ENCODE results near the gene CCDC159.
"Not testable (repeated sequence)": the region's sequence is repeated elsewhere in the genome, so short reads cannot be mapped to it uniquely, and the experiment has no call there.

CCDC159 gene

GRCh38 chr19:11338569-11339253, 7.6 kb upstream of the CCDC159 start:
- Histone ChIP-seq H3K4me3 (ENCODE audit: low read length in 2 of 2) (peak overlapping the region; percentile 35 to 80), H3K36me3 (ENCODE audit: control insufficient read depth in 2 of 2, insufficient read depth in 2 of 2, low read length in 2 of 2) (peaks cover 17 to 36% of the 10 kb centered on the region in 2 donors), H3K27ac (ENCODE audit: low read length) (peak overlapping the region; percentile 58), H3K9me3 (ENCODE audit: control insufficient read depth in 2 of 2, low read length in 2 of 2) (no peaks in the 10 kb centered on the region), H3K9ac (ENCODE audit: low read length in 2 of 2) (peak overlapping the region; percentile 63 to 68), H3K27me3 (ENCODE audit: control insufficient read depth in 1 of 2, insufficient read depth in 2 of 2, low read length in 2 of 2) (no peaks in the 10 kb centered on the region), H3K4me1 (ENCODE audit: control insufficient read depth, insufficient read depth, low read length) (peaks cover 15% of the 10 kb centered on the region)

- Histone ChIP-seq H3K9ac (ENCODE audit: low read length in 2 of 2) (peak within 1 kb of the TSS; percentile 63 to 72), H3K4me1 (ENCODE audit: control insufficient read depth, insufficient read depth, low read length) (peaks cover 23% of the 10 kb centered on the region), H3K36me3 (ENCODE audit: control insufficient read depth in 2 of 2, insufficient read depth in 2 of 2, low read length in 2 of 2) (peaks cover 12 to 29% of the 10 kb centered on the region in 2 donors)
These were observed 6.8 kb upstream of the CCDC159 start, which contains the start of gene RAB3D for GRCh38 chr19:11339254-11340098. Gene RAB3D, minus strand, starts transcription at chr19:11339657. Its CDS starts 2,258 bp downstream, at chr19:11337399.

GRCh38 chr19:11340099-11340467, 6.2 kb upstream of the CCDC159 start:
- not testable (repeated sequence) for H3K27me3 ChIP-seq (ENCODE audit: control insufficient read depth in 1 of 2, insufficient read depth in 2 of 2, low read length in 2 of 2); H3K9me3 ChIP-seq (ENCODE audit: control insufficient read depth in 2 of 2, low read length in 2 of 2)
- H3K4me3 ChIP-seq (ENCODE audit: low read length in 2 of 2): peak overlapping the region; percentile 35 to 80
- peak overlapping the region; percentile 58 for H3K27ac ChIP-seq (ENCODE audit: low read length)
- peaks cover 9 to 26% of the 10 kb centered on the region in 2 donors for H3K36me3 ChIP-seq (ENCODE audit: control insufficient read depth in 2 of 2, insufficient read depth in 2 of 2, low read length in 2 of 2)
- H3K9ac ChIP-seq (ENCODE audit: low read length in 2 of 2): peak overlapping the region in 1 of 2 donors; percentile 72
- H3K4me1 ChIP-seq (ENCODE audit: control insufficient read depth, insufficient read depth, low read length): peaks cover 27% of the 10 kb centered on the region

More at GRCh38 chr19:11339254-11340098, 6.8 kb upstream of the CCDC159 start, which contains the start of gene RAB3D:
- no peaks in the 10 kb centered on the region for H3K9me3 ChIP-seq (ENCODE audit: control insufficient read depth in 2 of 2, low read length in 2 of 2)
- H3K27me3 ChIP-seq (ENCODE audit: control insufficient read depth in 1 of 2, insufficient read depth in 2 of 2, low read length in 2 of 2): no peaks in the 10 kb centered on the region
- peak within 1 kb of the TSS; percentile 35 to 80 for H3K4me3 ChIP-seq (ENCODE audit: low read length in 2 of 2)
- peak within 1 kb of the TSS; percentile 58 for H3K27ac ChIP-seq (ENCODE audit: low read length)

GRCh38 chr19:11342429-11342828, 3.9 kb upstream of the CCDC159 start:
- H3K4me1 ChIP-seq (ENCODE audit: control insufficient read depth, insufficient read depth, low read length): peaks cover 44% of the 10 kb centered on the region
- no peak overlapping the region for H3K4me3 ChIP-seq (ENCODE audit: low read length in 2 of 2)
- no peaks in the 10 kb centered on the region for H3K9me3 ChIP-seq (ENCODE audit: control insufficient read depth in 2 of 2, low read length in 2 of 2)
- H3K27ac ChIP-seq (ENCODE audit: low read length): no peak overlapping the region
- no peak overlapping the region for H3K9ac ChIP-seq (ENCODE audit: low read length in 2 of 2)
- peaks cover 0 to 12% of the 10 kb centered on the region in 2 donors for H3K36me3 ChIP-seq (ENCODE audit: control insufficient read depth in 2 of 2, insufficient read depth in 2 of 2, low read length in 2 of 2)
- H3K27me3 ChIP-seq (ENCODE audit: control insufficient read depth in 1 of 2, insufficient read depth in 2 of 2, low read length in 2 of 2): no peaks in the 10 kb centered on the region

GRCh38 chr19:11345122-11345803, 1.1 kb upstream of the CCDC159 start:
- H3K4me3 ChIP-seq (ENCODE audit: low read length in 2 of 2): peak overlapping the region; percentile 87 to 93
- peak overlapping the region; percentile 91 to 93 for H3K9ac ChIP-seq (ENCODE audit: low read length in 2 of 2)
- peaks cover 0 to 7% of the 10 kb centered on the region in 2 donors for H3K9me3 ChIP-seq (ENCODE audit: control insufficient read depth in 2 of 2, low read length in 2 of 2)
- H3K36me3 ChIP-seq (ENCODE audit: control insufficient read depth in 2 of 2, insufficient read depth in 2 of 2, low read length in 2 of 2): peaks cover 2 to 12% of the 10 kb centered on the region in 2 donors
- no peaks in the 10 kb centered on the region for H3K27me3 ChIP-seq (ENCODE audit: control insufficient read depth in 1 of 2, insufficient read depth in 2 of 2, low read length in 2 of 2)
- H3K4me1 ChIP-seq (ENCODE audit: control insufficient read depth, insufficient read depth, low read length): peaks cover 30% of the 10 kb centered on the region
- H3K27ac ChIP-seq (ENCODE audit: low read length): peak overlapping the region; percentile 87

DNA sequence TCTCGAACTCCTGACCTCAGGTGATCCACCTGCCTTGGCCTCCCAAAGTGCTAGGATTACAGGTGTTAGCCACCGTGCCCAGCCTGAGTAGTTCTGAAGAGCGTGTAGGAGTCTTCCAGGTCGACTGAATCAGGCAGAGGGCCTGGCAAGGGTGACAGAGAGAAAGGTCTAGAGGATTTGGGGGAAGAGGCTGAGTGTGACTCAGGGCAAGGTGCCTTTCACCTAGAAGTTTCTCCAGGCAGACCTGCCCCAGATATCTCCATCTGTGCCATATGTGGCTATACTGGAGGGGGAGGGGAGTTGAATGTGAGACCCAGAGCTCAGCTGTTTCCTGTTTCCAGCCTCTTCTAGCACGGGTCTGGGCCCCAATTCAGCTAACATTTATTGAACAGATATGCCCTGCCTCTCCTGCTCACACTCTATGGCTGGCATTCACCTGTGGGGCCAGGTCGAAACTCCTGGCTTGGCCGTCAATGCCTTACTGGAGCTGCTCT, 1.3 kb downstream of the CCDC159 start:
- no peak overlapping the region for H3K27ac ChIP-seq (ENCODE audit: low read length)
- peaks cover 30% of the 10 kb centered on the region for H3K4me1 ChIP-seq (ENCODE audit: control insufficient read depth, insufficient read depth, low read length)
- peaks cover 0 to 7% of the 10 kb centered on the region in 2 donors for H3K9me3 ChIP-seq (ENCODE audit: control insufficient read depth in 2 of 2, low read length in 2 of 2)
- H3K4me3 ChIP-seq (ENCODE audit: low read length in 2 of 2): no peak overlapping the region
- no peak overlapping the region for H3K9ac ChIP-seq (ENCODE audit: low read length in 2 of 2)
- peaks cover 2 to 5% of the 10 kb centered on the region in 2 donors for H3K36me3 ChIP-seq (ENCODE audit: control insufficient read depth in 2 of 2, insufficient read depth in 2 of 2, low read length in 2 of 2)
- H3K27me3 ChIP-seq (ENCODE audit: control insufficient read depth in 1 of 2, insufficient read depth in 2 of 2, low read length in 2 of 2): no peaks in the 10 kb centered on the region

DNA sequence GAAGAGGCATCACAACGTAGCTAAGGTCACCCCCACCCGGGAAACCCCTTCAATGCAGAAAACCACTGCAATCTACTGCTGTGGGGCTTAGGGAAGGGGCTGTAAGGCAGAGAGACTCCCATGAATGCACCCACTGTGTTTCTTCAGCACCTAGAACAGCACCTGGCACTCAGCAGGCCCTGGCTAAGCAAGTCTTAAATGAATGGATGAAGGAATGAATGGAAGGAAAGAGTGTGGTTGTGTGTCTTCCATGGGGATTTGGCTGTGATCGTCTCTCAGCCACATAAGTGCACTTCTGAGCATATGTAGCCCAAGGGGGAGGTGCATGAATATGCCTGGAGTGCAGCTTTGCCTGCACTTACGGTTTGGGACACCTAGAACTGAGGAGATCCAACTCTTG, 2.9 kb downstream of the CCDC159 start:
- Histone ChIP-seq H3K4me1 (ENCODE audit: control insufficient read depth, insufficient read depth, low read length) (peaks cover 25% of the 10 kb centered on the region), H3K27me3 (ENCODE audit: control insufficient read depth in 1 of 2, insufficient read depth in 2 of 2, low read length in 2 of 2) (no peaks in the 10 kb centered on the region), H3K9ac (ENCODE audit: low read length in 2 of 2) (no peak overlapping the region), H3K36me3 (ENCODE audit: control insufficient read depth in 2 of 2, insufficient read depth in 2 of 2, low read length in 2 of 2) (peaks cover 2% of the 10 kb centered on the region in 2 donors), H3K9me3 (ENCODE audit: control insufficient read depth in 2 of 2, low read length in 2 of 2) (peaks cover 0 to 7% of the 10 kb centered on the region in 2 donors), H3K27ac (ENCODE audit: low read length) (no peak overlapping the region), H3K4me3 (ENCODE audit: low read length in 2 of 2) (no peak overlapping the region)

GRCh38 chr19:11354102-11354501, 7.8 kb downstream of the CCDC159 start:
- H3K4me3 ChIP-seq (ENCODE audit: low read length in 2 of 2); H3K27ac ChIP-seq (ENCODE audit: low read length); H3K27me3 ChIP-seq (ENCODE audit: control insufficient read depth in 1 of 2, insufficient read depth in 2 of 2, low read length in 2 of 2); H3K9me3 ChIP-seq (ENCODE audit: control insufficient read depth in 2 of 2, low read length in 2 of 2); H3K9ac ChIP-seq (ENCODE audit: low read length in 2 of 2); H3K36me3 ChIP-seq (ENCODE audit: control insufficient read depth in 2 of 2, insufficient read depth in 2 of 2, low read length in 2 of 2): not testable (repeated sequence)
- H3K4me1 ChIP-seq (ENCODE audit: control insufficient read depth, insufficient read depth, low read length): peaks cover 13% of the 10 kb centered on the region

DNA sequence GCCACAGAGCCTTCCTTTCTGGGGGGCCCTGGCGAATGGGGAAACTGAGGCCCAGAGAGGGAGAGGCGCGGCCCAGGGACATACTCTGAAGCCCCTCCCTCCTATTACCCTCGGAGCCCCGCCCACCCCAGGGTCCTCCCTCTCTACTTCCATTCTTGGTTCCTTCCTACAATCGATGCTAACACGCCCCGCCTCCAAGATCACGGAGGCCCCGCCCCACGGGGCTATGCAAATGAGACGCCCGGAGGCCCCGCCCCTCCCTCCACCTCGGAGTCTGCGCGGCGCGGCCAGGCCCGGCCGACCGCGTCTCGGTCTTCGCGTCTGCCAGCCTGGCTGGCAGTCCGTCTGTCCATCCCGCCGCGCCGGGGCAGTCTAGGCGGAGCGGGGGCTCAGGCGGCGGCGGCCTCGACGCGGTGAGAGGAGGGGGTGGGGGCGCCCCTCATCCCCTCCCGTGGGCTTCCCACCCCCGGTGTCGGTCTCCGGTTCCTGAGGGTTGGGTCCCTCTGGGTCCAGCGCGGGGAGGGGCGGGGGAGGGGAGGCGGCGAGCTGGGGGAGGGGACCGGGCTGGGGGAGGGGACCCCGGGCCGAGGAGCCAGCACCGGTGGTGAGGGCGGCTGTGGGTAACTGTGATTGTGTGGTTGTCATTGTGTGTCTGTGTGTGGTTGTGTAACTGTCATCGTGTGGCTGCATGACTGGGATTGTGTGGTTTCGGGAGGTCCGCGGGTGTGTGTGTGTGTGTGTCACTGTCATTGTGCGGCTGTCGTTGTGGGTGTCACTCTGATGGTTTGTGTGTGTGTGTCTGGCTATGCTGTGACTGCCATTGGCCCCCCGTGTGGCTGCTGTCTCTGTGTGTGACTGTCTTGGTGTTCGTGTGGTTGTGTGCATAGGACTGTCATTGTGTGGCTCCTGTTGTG, 9.1 kb downstream of the CCDC159 start, which contains the start of gene PLPPR2:
Gene PLPPR2 (plus strand): TSS at position 273 of the 914 bp plus-strand sequence. CDS start 2,242 bp downstream, outside the sequence.
- Histone ChIP-seq H3K9me3 (ENCODE audit: control insufficient read depth in 2 of 2, low read length in 2 of 2) (no peaks in the 10 kb centered on the region), H3K27ac (ENCODE audit: low read length) (peak within 1 kb of the TSS; percentile 62), H3K27me3 (ENCODE audit: control insufficient read depth in 1 of 2, insufficient read depth in 2 of 2, low read length in 2 of 2) (no peaks in the 10 kb centered on the region), H3K36me3 (ENCODE audit: control insufficient read depth in 2 of 2, insufficient read depth in 2 of 2, low read length in 2 of 2) (peaks cover 7 to 12% of the 10 kb centered on the region in 2 donors), H3K4me1 (ENCODE audit: control insufficient read depth, insufficient read depth, low read length) (peaks cover 13% of the 10 kb centered on the region), H3K9ac (ENCODE audit: low read length in 2 of 2) (peak within 1 kb of the TSS; percentile 66 to 80), H3K4me3 (ENCODE audit: low read length in 2 of 2) (peak within 1 kb of the TSS; percentile 81 to 88)

Data from stomach smooth muscle (tissue), 2 donors.